ENCODE measurements around the gene EGFL6. TPM values are rescaled to one million over a fixed set of nuclear protein-coding genes. Genes with fewer than 3 reads are reported as not detected.

Gene EGFL6
- total and polyA plus RNA-seq, 10 of the 15 experiments (the other 5 are each of a cell fraction or from before 2014, with no cell fraction given) = 0.03 TPM; not detected in 9

DNA sequence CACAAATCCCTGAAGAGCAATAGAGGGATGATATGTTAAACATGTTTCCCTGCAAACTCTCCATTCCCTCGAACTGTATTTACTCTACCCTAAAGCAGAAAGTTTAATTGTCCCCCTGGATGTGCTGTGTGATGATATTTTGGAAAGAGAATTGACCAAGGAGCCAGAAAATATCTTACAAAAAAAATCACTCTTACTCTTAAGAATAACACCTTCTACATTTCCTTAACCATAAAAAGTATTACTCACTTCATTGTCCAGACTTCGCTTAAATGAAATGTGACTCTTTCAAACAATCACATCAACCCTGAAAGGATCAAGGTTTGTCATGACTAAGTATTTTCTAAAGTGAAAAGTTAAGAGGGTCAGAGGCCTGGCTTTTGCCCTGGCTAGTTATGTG, 49.0 kb upstream of the EGFL6 start:
- Histone ChIP-seq H3K27me3 (replicated peaks in 1 of 2; ENCODE audit: control insufficient read depth in 2 of 2, insufficient read depth in 2 of 2, low read length in 1 of 2) (no peaks in the 10 kb centered on the region), H3K4me2 (ENCODE audit: control insufficient read depth, insufficient read depth) (no peak overlapping the region), H3K4me3 (no peak overlapping the region), H3K9ac (ENCODE audit: control insufficient read depth, insufficient read depth, low read length) (no peak overlapping the region), H3K9me3 (replicated peaks; ENCODE audit: control insufficient read depth, insufficient read depth, low read length) (no peaks in the 10 kb centered on the region), H2AFZ (ENCODE audit: control insufficient read depth, low read depth, low read length) (no peak overlapping the region), H3K36me3 (ENCODE audit: control insufficient read depth in 2 of 2, insufficient read depth in 2 of 2, low read length in 1 of 2) (no peaks in the 10 kb centered on the region), H4K20me1 (ENCODE audit: control insufficient read depth, insufficient read depth) (no peaks in the 10 kb centered on the region), H3K4me1 (ENCODE audit: control insufficient read depth, insufficient read depth, low read length) (no peaks in the 10 kb centered on the region), H3K79me2 (ENCODE audit: control insufficient read depth, insufficient read depth, low read length) (no peaks in the 10 kb centered on the region), H3K27ac (ENCODE audit: control insufficient read depth, insufficient read depth) (no peak overlapping the region)
- in situ Hi-C loops (cut with MboI) = no loop called here
- 29% methylated on average over 2 of the region's 2 CpGs for WGBS (ENCODE audit: insufficient coverage, insufficient replicate concordance, low lambda C conversion rate, missing lambda C conversion rate)
- ChIA-PET POLR2A (no interaction called here), SMC1A (ENCODE audit: uncharacterized antibody, unreplicated experiment) (no interaction called here), RAD21 (ENCODE audit: unreplicated experiment) (no interaction called here), CTCF (interaction anchor here (0.9 kb wide), 1 partner anchor 13 kb away, joined by 3 read pairs; no protein-coding TSS in a partner anchor)
- intact Hi-C loops (cut with micrococcal nuclease; ENCODE audit: unreplicated experiment) = loop anchor here (5.0 kb wide), 1 partner anchor 127 kb away; no protein-coding TSS in a partner anchor
- BruUV-seq (replicated peaks) = no TSS peak
- ATAC-seq (no peak), FAIRE-seq (no peak), DNase-seq (ENCODE audit: low read depth, low spot score) (no peak)
- TF ChIP-seq SMARCA5 (IDR thresholded peaks at IDR 0.05) (no peak), NFYB (IDR thresholded peaks at IDR 0.05; ENCODE audit: insufficient read depth, low read depth, low read length) (no peak)
- TF ChIP-seq, protein P1, sequence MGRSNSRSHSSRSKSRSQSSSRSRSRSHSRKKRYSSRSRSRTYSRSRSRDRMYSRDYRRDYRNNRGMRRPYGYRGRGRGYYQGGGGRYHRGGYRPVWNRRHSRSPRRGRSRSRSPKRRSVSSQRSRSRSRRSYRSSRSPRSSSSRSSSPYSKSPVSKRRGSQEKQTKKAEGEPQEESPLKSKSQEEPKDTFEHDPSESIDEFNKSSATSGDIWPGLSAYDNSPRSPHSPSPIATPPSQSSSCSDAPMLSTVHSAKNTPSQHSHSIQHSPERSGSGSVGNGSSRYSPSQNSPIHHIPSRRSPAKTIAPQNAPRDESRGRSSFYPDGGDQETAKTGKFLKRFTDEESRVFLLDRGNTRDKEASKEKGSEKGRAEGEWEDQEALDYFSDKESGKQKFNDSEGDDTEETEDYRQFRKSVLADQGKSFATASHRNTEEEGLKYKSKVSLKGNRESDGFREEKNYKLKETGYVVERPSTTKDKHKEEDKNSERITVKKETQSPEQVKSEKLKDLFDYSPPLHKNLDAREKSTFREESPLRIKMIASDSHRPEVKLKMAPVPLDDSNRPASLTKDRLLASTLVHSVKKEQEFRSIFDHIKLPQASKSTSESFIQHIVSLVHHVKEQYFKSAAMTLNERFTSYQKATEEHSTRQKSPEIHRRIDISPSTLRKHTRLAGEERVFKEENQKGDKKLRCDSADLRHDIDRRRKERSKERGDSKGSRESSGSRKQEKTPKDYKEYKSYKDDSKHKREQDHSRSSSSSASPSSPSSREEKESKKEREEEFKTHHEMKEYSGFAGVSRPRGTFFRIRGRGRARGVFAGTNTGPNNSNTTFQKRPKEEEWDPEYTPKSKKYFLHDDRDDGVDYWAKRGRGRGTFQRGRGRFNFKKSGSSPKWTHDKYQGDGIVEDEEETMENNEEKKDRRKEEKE (IDR thresholded peaks at IDR 0.05) = no peak

DNA sequence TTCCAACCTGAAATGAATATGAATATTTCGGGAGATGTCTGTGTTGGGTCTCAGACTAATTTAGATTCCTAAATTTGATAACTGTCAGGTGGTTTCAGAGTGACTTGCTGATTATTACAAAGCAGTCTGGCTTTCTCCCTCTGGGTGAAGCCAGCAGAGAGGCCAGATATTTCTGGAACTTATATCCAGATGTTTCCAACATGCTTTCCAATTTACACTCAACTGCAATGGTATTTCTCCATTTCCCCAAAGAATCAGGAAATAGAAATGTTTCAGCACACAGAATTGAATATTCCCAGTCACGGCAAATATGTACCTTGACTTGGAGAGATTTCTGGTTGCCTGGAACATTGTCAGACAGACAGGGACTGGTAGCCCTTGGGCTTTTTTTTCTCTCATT, 48.5 kb upstream of the EGFL6 start:
- in situ Hi-C loops (cut with MboI) (no loop called here), intact Hi-C loops (cut with micrococcal nuclease; ENCODE audit: unreplicated experiment) (loop anchor here (5.0 kb wide), 1 partner anchor 126 kb away; no protein-coding TSS in a partner anchor)
- H3K27ac ChIP-seq (ENCODE audit: control insufficient read depth, insufficient read depth) = no peak overlapping the region
- ChIA-PET CTCF (interaction anchor here (0.9 to 1.0 kb wide), 2 partner anchors 12 to 125 kb away, joined by 3 to 5 read pairs; no protein-coding TSS in a partner anchor), POLR2A (no interaction called here), SMC1A (ENCODE audit: uncharacterized antibody, unreplicated experiment) (no interaction called here), RAD21 (ENCODE audit: unreplicated experiment) (no interaction called here)
- no peak overlapping the region for H3K9ac ChIP-seq (ENCODE audit: control insufficient read depth, insufficient read depth, low read length)
- H3K9me3 ChIP-seq (replicated peaks; ENCODE audit: control insufficient read depth, insufficient read depth, low read length) = no peaks in the 10 kb centered on the region
- H3K36me3 ChIP-seq (ENCODE audit: control insufficient read depth in 2 of 2, insufficient read depth in 2 of 2, low read length in 1 of 2) = no peaks in the 10 kb centered on the region
- no peak for DNase-seq (ENCODE audit: low read depth, low spot score)
- BruUV-seq (replicated peaks) = no TSS peak
- no peak overlapping the region for H2AFZ ChIP-seq (ENCODE audit: control insufficient read depth, low read depth, low read length)
- ATAC-seq = no peak
- 23% methylated on average over 2 of the region's 2 CpGs for WGBS (ENCODE audit: insufficient coverage, insufficient replicate concordance, low lambda C conversion rate, missing lambda C conversion rate)
- H3K4me2 ChIP-seq (ENCODE audit: control insufficient read depth, insufficient read depth) = no peak overlapping the region
- no peaks in the 10 kb centered on the region for H3K27me3 ChIP-seq (replicated peaks in 1 of 2; ENCODE audit: control insufficient read depth in 2 of 2, insufficient read depth in 2 of 2, low read length in 1 of 2)
- no peak overlapping the region for H3K4me3 ChIP-seq
- no peak for FAIRE-seq
- H3K79me2 ChIP-seq (ENCODE audit: control insufficient read depth, insufficient read depth, low read length) = no peaks in the 10 kb centered on the region
- no peaks in the 10 kb centered on the region for H3K4me1 ChIP-seq (ENCODE audit: control insufficient read depth, insufficient read depth, low read length)
- H4K20me1 ChIP-seq (ENCODE audit: control insufficient read depth, insufficient read depth) = no peaks in the 10 kb centered on the region
- no peak for TF ChIP-seq BMI1 (IDR thresholded peaks at IDR 0.05; ENCODE audit: borderline replicate concordance)
- TF ChIP-seq, protein P1 (IDR thresholded peaks at IDR 0.05) = no peak
- no peak for TF ChIP-seq SP1 (IDR thresholded peaks at IDR 0.05; ENCODE audit: low read depth, low read length)
- TF ChIP-seq, protein P2, sequence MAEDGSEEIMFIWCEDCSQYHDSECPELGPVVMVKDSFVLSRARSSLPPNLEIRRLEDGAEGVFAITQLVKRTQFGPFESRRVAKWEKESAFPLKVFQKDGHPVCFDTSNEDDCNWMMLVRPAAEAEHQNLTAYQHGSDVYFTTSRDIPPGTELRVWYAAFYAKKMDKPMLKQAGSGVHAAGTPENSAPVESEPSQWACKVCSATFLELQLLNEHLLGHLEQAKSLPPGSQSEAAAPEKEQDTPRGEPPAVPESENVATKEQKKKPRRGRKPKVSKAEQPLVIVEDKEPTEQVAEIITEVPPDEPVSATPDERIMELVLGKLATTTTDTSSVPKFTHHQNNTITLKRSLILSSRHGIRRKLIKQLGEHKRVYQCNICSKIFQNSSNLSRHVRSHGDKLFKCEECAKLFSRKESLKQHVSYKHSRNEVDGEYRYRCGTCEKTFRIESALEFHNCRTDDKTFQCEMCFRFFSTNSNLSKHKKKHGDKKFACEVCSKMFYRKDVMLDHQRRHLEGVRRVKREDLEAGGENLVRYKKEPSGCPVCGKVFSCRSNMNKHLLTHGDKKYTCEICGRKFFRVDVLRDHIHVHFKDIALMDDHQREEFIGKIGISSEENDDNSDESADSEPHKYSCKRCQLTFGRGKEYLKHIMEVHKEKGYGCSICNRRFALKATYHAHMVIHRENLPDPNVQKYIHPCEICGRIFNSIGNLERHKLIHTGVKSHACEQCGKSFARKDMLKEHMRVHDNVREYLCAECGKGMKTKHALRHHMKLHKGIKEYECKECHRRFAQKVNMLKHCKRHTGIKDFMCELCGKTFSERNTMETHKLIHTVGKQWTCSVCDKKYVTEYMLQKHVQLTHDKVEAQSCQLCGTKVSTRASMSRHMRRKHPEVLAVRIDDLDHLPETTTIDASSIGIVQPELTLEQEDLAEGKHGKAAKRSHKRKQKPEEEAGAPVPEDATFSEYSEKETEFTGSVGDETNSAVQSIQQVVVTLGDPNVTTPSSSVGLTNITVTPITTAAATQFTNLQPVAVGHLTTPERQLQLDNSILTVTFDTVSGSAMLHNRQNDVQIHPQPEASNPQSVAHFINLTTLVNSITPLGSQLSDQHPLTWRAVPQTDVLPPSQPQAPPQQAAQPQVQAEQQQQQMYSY (CRISPR knock-in tag; IDR thresholded peaks at IDR 0.05) = no peak
- no peak for TF ChIP-seq SREBF1 (IDR thresholded peaks at IDR 0.05; ENCODE audit: low read length)
